OCI-LY3 (cell line): Measurements from ENCODE around the gene EIF2S1.

Experiments used
- CTCF ChIP-seq: fragments of 200-600, 300-600 bp; sonication (generic); IDR thresholded peaks from 2 replicates; pipeline ENCODE4 v1.5.1; 2014; ENCODE audit warnings: antibody characterized with exemption, low read length, low read depth
- EZH2phosphoT487 ChIP-seq: fragments of 200-600 bp; shearing (Covaris generic); IDR thresholded peaks from 2 replicates; pipeline ENCODE4 v1.6.1; 2018; ENCODE audit warnings: antibody characterized with exemption, mixed run types, low read depth

- TF ChIP-seq EZH2phosphoT487: no peak
- no peak for TF ChIP-seq CTCF
Measured at GRCh38 chr14:67392123-67392522, 32.0 kb downstream of the EIF2S1 start.
